Measurements from ENCODE around the gene FOXP1.

DNA sequence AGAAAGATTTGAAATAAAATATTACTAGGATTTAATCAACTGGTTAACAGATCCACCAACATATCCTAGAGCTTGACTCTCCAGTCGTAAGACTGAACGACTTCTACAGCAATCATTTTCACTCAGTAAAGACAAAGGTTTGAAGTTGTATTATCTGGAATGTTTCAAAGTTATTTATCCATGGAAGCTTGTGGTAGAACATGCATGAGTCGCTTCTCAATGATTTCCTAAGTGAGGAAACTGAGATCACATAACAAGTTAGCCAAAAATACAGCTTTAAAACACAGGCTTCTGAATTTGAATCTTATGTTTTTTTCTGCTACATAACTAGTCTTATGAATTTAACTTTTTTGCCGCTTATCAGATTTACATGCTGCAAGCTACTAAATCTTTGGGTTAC, 241.8 kb downstream of the FOXP1 start:
- TF ChIP-seq, protein P1, sequence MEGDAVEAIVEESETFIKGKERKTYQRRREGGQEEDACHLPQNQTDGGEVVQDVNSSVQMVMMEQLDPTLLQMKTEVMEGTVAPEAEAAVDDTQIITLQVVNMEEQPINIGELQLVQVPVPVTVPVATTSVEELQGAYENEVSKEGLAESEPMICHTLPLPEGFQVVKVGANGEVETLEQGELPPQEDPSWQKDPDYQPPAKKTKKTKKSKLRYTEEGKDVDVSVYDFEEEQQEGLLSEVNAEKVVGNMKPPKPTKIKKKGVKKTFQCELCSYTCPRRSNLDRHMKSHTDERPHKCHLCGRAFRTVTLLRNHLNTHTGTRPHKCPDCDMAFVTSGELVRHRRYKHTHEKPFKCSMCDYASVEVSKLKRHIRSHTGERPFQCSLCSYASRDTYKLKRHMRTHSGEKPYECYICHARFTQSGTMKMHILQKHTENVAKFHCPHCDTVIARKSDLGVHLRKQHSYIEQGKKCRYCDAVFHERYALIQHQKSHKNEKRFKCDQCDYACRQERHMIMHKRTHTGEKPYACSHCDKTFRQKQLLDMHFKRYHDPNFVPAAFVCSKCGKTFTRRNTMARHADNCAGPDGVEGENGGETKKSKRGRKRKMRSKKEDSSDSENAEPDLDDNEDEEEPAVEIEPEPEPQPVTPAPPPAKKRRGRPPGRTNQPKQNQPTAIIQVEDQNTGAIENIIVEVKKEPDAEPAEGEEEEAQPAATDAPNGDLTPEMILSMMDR (conservative IDR thresholded peaks at IDR 0.05 in 1 of 2, IDR thresholded peaks at IDR 0.05 in 1 of 2; ENCODE audit: extremely low read depth in 1 of 2, insufficient read depth in 1 of 2, low read depth in 1 of 2, low read length in 2 of 2): no peak
- TF ChIP-seq EZH2 (IDR thresholded peaks at IDR 0.05; ENCODE audit: borderline replicate concordance, low read length): no peak

Measured in mammary epithelial cell (primary cell).